CD4-positive, alpha-beta T cell treated with Interleukin-4 for 1 hour (primary cell): ENCODE measurements around the gene C4B.
"Not testable (repeated sequence)": the region's sequence is repeated elsewhere in the genome, so short reads cannot be mapped to it uniquely, and the experiment has no call there.

Experiments used
- DNase-seq, 2 donors: peaks; one replicate each; pipeline ENCODE4 v3.0.0-alpha.2; 2020 to 2022

Gene C4B

DNA sequence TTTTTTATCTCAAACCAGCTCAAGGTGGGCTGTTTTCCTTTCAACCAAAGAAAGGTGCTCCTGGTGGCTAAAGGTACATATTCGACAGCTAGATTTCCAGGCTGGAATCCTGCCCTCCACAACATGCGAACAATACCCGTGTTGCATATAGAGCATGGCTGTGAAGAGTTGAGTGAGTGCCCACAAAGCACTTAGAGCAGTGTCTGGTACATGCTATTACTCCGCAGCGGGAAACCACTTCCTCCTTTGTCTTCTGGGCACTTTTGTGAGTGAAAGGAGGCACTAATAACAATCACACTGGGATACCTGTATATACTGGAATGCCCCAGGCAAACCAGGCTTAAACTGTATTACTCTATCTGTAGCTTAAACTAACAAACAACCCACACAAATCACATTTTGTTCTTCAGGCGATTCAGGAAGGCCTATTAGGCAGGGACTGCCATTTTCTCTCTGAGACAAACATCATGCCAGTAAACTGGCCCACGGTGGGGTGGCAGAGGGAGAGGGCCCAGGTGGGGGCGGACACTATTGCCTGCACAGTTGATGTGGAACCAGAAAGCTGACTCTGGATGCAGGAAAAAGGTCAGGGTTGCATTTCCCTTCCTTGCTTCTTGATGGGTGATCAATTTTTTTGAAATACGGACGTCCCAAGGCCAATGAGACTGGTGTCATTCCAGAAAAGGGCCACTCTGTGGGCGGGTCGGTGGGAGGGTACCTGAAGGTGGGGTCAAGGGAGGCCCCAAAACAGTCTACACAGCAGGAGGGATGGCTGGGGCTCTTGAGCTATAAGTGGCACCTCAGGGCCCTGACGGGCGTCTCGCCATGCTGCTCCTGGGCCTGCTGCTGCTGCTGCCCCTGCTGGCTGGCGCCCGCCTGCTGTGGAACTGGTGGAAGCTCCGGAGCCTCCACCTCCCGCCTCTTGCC lies 23.3 kb downstream of the C4B start, which contains the start of gene CYP21A2:
Gene CYP21A2 (plus strand): TSS at position 818 of the 927 bp plus-strand sequence. CDS start 8 bp downstream, at position 826.
- not testable (repeated sequence) for DNase-seq

DNA sequence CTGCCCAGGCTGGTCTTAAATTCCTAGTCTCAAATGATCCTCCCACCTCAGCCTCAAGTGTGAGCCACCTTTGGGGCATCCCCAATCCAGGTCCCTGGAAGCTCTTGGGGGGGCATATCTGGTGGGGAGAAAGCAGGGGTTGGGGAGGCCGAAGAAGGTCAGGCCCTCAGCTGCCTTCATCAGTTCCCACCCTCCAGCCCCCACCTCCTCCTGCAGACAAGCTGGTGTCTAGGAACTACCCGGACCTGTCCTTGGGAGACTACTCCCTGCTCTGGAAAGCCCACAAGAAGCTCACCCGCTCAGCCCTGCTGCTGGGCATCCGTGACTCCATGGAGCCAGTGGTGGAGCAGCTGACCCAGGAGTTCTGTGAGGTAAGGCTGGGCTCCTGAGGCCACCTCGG lies 24.3 kb downstream of the C4B start:
- DNase-seq: not testable (repeated sequence)

DNA sequence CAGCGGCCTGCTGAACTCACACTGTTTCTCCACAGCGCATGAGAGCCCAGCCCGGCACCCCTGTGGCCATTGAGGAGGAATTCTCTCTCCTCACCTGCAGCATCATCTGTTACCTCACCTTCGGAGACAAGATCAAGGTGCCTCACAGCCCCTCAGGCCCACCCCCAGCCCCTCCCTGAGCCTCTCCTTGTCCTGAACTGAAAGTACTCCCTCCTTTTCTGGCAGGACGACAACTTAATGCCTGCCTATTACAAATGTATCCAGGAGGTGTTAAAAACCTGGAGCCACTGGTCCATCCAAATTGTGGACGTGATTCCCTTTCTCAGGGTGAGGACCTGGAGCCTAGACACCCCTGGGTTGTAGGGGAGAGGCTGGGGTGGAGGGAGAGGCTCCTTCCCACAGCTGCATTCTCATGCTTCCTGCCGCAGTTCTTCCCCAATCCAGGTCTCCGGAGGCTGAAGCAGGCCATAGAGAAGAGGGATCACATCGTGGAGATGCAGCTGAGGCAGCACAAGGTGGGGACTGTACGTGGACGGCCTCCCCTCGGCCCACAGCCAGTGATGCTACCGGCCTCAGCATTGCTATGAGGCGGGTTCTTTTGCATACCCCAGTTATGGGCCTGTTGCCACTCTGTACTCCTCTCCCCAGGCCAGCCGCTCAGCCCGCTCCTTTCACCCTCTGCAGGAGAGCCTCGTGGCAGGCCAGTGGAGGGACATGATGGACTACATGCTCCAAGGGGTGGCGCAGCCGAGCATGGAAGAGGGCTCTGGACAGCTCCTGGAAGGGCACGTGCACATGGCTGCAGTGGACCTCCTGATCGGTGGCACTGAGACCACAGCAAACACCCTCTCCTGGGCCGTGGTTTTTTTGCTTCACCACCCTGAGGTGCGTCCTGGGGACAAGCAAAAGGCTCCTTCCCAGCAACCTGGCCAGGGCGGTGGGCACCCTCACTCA lies 25.0 kb downstream of the C4B start:
- DNase-seq: not testable (repeated sequence)

DNA sequence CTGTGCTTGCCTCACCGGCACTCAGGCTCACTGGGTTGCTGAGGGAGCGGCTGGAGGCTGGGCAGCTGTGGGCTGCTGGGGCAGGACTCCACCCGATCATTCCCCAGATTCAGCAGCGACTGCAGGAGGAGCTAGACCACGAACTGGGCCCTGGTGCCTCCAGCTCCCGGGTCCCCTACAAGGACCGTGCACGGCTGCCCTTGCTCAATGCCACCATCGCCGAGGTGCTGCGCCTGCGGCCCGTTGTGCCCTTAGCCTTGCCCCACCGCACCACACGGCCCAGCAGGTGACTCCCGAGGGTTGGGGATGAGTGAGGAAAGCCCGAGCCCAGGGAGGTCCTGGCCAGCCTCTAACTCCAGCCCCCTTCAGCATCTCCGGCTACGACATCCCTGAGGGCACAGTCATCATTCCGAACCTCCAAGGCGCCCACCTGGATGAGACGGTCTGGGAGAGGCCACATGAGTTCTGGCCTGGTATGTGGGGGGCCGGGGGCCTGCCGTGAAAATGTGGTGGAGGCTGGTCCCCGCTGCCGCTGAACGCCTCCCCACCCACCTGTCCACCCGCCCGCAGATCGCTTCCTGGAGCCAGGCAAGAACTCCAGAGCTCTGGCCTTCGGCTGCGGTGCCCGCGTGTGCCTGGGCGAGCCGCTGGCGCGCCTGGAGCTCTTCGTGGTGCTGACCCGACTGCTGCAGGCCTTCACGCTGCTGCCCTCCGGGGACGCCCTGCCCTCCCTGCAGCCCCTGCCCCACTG lies 25.9 kb downstream of the C4B start:
- not testable (repeated sequence) for DNase-seq

DNA sequence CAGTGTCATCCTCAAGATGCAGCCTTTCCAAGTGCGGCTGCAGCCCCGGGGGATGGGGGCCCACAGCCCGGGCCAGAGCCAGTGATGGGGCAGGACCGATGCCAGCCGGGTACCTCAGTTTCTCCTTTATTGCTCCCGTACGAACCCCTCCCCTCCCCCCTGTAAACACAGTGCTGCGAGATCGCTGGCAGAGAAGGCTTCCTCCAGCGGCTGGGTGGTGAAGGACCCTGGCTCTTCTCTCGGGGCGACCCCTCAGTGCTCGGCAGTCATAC lies 26.4 kb downstream of the C4B start:
- not testable (repeated sequence) for DNase-seq

DNA sequence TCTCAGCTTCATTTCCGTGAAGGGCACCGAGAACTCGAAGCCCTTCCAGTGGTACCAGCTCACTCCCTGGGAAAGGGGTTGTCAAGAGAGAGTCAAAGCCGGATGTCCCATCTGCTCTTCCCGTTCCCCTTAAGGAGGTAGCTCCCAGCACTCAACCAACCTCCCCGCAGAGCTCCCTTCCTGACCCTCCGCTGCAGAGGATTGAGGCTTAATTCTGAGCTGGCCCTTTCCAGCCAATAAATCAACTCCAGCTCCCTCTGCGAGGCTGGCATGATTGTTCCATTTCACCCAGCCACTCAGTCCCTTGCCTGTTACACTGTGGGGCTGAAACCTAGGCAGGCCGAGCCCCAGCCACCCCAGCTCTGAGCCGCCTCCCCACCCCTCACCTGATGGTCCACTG lies 26.8 kb downstream of the C4B start:
- not testable (repeated sequence) for DNase-seq

DNA sequence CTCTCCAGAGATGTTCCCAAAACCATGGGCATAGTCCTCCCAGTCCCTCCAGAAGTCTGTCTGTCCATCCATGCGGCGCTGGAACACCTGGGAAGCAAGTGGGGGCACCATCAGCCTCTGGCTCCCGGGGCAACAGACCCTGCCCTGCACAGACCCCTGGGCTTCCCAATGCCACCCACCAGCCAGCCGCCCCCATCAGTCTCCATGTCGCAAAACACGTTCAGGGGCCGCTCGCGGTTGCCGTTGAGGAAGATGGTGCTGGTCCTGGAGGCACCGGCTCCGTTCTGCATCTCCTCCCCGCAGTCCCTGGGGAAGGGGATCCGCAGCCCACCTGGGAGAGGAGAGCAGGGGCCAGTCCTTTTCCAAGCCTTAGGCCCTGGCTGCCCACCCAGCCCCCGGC lies 27.7 kb downstream of the C4B start:
- not testable (repeated sequence) for DNase-seq

DNA sequence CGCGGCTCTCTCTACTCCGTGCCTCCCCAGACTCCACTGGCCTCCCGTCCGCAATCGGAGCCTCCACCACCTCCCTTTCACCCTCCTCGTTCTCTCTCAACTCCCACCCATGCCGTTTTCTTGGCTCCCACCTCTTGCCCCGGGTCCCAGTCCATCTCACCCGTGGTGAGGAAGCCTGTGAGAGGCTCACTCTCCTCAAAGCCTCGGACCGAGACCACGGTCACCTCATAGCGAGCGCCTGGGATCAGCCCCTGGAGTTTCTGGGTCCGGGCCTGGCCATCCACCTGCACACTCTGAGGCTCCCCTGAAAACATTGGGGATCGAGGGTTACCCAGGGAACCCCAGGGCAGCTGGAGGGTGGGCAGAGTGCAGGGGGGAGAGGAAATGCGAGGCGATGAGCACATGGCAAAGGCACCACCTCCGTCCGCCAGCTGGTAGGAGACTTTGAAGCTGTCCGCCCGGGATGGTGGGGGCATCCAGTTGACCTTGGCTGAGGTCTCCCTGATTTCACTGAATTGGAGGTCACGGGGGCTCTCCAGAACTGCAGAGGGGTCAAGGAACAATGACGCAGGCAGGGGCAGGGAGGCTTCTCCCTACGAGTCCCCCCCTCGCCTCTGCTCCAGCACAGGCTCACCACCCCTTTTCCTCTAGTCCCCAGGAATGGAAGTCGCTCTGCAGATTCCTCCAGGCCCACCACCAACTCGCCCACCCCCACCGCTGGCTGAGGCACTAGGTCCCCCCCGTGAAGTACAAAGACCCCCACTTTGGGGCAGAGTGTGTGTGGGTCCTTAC lies 29.2 kb downstream of the C4B start:
- DNase-seq: not testable (repeated sequence)

DNA sequence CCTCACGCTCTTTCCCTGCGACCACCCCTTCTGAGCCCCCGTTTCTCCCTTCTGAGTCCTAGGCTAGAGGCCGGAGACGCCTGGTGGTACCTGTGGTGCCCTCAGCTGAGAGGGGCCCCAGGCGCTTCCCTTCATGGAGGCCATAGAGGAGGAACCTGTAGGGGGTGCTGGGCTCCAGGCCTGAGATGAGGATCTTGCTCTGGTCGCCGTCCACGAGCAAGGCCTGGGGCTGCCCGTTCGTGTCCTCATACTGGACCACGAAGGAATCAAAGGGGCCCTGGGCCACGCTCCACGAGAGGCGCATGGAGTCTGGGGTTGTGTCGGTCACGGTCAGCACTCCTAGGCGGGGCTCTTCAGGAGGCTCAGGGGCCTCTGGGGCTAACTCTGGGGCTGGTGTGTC lies 30.3 kb downstream of the C4B start:
- not testable (repeated sequence) for DNase-seq

DNA sequence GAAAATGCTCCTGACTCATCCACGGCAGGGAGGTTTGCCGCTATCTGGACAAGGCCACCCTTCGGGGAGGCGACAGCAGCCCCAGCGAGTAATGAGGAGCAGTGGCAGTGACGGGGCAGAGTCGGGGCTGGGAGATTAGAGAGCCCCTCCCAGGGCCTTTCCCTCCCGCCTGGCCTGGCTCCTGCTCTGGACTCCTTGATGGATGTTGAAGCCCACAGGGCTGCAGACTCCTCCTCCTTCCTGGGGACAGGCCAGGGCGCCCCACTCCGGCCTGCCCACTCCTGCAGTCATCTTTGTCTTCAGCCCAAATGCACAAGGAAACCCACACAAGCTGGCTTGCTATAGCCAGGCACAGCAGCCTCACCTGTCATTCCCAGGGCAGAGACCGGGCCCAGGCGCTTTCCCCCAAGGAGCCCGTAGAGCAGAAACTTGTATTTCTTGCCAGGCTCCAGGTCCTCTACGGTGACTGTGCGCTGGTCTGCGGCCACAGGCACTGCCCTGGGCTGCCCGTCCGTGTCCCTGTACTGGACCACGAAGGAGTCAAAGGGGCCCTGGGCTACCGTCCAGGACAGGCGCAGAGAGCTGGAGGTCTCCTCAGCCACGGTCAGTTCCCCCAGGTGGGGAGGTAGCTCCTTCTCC lies 31.3 kb downstream of the C4B start:
- no peak for DNase-seq

DNA sequence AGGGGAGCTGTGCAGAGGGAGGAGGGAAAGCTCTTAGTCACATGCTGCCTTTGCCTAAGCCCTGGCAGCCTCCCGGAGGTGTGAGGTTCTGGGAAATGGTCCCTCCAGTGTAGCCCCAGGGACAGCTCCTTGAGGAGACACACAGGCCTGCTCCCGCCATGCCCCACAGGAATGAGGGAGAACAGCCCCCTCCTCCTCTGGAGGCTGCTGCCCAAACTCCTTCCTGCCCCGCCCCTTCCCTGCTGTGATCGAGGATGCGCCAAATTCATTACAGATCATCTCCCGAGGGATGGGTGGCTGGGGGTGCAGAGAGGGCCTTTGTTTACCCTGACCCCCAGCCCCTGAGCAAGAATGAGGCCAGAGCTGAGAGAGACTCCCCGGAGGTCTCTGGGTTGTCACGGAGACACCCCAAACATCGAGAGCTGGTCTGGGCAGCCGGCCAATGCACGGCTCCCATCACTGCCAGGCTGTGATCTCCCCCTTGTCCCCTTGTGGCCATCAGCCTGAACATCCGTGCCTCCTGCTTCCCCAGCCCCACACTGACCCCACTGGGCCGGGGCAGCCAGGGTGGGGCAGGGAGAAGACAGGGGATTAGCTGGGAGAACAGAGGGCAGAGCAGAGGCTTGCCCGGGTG lies 32.0 kb downstream of the C4B start:
- no peak for DNase-seq

DNA sequence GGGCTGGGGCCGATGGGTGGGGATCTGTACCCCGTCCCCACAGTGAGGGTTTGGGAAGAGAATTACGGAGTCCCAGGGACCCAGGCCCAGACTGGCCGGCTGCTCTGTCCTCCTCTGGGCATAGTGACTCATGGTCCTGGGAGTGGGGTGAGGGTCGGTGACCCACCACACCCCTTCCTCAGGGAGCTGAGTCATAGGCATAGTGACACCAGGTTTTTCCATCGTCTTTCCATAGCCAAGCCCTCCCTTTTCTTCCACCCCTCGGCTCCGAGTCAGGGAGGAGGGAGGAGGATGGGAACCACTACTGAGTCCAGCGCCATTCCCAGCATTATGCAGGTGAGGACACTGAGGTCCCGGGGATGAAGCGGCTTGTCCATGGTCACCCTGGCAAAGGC lies 32.5 kb downstream of the C4B start:
- DNase-seq: no peak

DNA sequence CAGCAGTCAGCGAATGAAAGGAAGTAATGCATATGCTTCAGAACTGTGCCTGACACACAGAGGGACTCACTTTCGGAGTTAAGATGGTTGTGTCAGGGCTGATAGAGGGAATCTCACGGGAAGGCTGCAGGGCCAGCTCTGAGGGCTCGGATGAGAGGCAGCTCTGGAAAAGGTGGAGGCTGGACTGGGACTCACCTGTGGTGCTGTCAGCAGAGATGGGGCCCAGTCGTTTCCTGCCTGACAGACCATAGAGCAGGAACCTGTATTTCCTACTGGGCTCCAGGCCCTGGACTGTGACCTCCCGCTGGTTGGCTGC lies 32.9 kb downstream of the C4B start:
- no peak for DNase-seq

DNA sequence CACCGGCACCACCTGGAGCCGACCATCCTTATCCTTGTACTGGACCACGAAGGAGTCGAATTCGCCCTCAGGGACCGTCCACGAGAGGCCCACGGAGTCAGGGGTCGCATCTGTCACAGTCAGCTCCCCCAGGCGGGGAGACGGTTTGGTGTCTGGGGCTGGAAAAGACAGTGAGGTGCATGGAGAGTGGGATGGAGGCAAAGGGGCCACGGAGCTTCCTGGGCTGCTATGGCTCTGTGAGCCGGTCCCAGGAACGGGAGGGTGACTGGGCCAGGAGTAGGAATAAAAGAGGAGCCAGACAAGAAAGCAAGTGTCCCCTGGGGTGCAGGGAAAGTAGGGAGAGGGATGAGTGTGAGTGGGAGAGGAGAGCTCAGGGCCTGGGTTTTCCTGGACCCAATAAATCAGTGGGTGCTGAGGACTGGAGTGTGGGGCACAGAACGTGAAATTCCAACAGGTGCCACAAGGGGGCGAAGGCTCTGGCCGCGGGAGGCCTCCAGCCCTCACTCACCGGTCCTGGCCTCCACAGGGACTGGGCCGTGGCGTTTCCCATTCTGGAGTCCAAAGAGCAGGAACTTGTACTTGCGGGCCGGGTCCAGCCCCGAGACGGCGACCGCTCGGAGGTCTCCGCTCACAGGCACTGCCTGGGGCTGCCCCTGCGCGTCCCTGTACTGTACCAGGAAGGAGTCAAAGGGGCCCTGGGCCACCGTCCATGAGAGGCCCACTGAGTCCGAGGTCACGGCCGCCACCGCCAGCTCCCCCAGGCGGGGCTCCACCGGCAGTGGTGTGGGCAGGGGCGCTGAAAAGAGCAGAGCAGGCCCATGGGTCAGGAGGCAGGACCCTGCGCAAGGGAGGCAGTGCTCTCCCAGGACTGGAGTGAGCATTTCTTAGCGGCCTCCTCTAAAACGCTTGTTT lies 33.5 kb downstream of the C4B start:
- DNase-seq: peak; percentile 56 to 65

DNA sequence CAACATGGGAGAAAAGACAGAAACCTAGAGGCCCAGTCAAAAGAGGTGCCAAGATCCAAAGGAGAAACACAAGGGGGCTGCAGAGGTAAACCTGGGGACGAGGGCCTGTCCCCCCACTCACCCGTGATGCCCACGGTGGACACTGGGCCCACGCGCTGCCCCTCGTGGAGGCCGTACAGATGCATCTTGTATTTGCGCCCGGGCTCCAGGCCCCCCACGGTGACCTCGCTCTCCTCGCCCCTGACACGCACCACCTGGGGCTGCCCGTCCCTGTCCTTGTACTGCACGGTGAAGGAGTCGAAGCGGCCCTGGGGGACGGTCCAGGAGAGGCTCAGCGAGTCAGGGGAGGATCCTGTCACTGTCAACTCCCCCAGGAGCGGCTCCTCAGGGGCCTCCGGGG lies 34.6 kb downstream of the C4B start:
- DNase-seq: not testable (repeated sequence)

DNA sequence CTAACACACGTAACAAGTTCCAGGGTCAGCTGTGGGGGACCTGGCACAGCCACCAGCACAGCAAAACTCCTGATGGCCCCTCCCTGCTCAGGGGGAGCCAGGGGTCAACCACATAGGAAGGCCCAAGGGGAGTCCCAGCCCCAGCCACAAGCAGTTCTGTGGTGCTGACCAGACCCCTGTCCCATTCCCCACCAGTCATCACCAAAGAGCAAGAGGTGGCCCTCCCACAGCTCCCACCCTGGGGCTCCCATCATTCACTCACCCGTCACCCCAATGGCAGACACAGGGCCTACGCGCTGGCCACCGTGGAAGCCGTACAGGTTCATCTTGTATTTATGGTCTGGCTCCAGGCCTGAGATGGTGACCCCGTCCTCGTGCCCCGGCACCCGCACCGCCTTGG lies 35.1 kb downstream of the C4B start:
- not testable (repeated sequence) for DNase-seq

DNA sequence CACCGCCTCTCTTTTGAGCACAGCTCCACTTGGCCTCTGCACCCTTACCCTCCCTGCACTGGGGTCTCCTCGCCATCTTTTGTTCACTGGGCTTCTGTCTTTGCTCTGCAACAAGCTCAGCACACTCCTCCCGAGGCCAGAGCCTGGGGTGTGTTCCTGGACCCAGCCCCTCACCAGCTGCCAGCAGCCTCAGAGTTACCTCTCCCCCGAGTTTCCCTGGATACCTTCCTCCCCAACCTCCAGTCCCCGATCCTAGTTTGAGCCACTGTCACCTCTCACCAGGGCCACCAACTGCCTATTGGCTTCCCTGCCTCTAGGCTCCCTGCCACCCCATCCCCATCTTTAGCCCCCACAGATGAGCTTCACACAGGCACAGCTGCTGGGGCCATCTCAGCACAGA lies 36.0 kb downstream of the C4B start:
- DNase-seq: no peak

DNA sequence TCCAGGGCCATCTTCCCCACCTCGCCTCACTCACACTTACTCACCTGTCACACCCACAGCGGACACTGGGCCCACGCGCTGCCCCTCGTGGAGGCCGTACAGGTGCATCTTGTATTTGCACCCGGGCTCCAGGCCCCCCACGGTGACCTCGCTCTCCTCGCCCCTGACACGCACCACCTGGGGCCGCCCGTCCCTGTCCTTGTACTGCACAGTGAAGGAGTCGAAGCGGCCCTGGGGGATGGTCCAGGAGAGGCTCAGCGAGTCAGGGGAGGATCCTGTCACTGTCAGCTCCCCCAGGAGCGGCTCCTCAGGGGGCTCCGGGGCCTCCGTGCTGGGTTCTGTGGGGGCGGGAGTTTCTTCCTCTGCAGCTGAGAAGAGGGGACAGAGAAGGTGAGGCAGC lies 38.0 kb downstream of the C4B start:
- DNase-seq: not testable (repeated sequence)

DNA sequence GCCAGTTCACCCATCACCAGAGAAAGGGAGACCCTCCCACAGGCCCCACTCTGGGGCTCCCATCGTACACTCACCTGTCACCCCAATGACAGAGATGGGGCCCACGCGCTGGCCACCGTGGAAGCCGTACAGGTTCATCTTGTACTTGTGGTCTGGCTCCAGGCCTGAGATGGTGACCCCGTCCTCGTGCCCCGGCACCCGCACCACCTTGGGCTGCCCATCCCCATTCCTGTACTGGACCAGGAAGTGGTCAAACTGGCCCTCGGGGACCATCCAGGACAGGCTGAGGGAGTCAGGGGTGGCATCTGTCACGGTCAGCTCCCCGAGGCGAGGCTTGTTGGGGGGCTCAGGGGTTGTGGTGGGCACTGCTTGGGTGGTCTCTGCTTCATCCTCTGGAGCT lies 38.7 kb downstream of the C4B start:
- not testable (repeated sequence) for DNase-seq

DNA sequence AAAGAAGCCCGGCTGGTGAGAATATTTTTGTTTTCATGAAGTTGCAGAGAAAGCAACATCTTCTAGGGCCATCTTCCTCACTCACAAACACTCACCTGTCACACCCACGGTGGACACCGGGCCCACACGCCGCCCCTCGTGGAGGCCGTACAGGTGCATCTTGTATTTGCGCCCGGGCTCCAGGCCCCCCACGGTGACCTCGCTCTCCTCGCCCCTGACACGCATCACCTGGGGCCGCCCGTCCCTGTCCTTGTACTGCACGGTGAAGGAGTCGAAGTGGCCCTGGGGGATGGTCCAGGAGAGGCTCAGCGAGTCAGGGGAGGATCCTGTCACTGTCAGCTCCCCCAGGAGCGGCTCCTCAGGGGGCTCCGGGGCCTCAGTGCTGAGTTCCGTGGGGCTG lies 41.2 kb downstream of the C4B start:
- DNase-seq: not testable (repeated sequence)
